Sigmoid colon (tissue), 7 donors: ENCODE results near the gene JPH4. TPM values are rescaled to one million over a fixed set of nuclear protein-coding genes. Genes with fewer than 3 reads are reported as not detected.

Experiments
- DNase-seq: peaks from one replicate; pipeline ENCODE4 v3.0.0-alpha.2; 2019
- H3K27ac ChIP-seq, 4 donors: fragments of 200-600 bp; sonication (generic); one replicate each; pipeline ENCODE4 v1.5.1; 2016 to 2019; ENCODE audit warnings: mild to moderate bottlenecking in 1 of 4
- H3K27me3 ChIP-seq, 3 donors: fragments of 200-600 bp; sonication (generic); one replicate each; pipeline ENCODE4 v1.5.1; 2019; ENCODE audit warnings: mild to moderate bottlenecking in 1 of 3
- H3K36me3 ChIP-seq, 4 donors: fragments of 200-600 bp; sonication (generic); one replicate each; pipeline ENCODE4 v1.5.1; 2016 to 2019
- H3K4me1 ChIP-seq, 4 donors: fragments of 200-600 bp; sonication (generic); one replicate each; pipeline ENCODE4 v1.5.1; 2017 to 2019
- H3K4me3 ChIP-seq, 4 donors: fragments of 200-600 bp; sonication (generic); one replicate each; pipeline ENCODE4 v1.5.1; 2017 to 2019; ENCODE audit warnings: mild to moderate bottlenecking in 2 of 4, moderate library complexity in 1 of 4
- H3K9me3 ChIP-seq, 4 donors: fragments of 200-600 bp in 3 of 4; sonication (generic) in 3 of 4; one replicate each; pipeline versions ENCODE4 v1.5.1 to v1.6.1; 2013 to 2019
- CTCF ChIP-seq, 4 experiments: fragments of 450-650 bp in 3 of 4; fragments of 200-600 bp in 1 of 4; IDR thresholded peaks; one replicate each; pipeline ENCODE4 v1.5.1; 2016 to 2019; ENCODE audit warnings: antibody characterized with exemption in 4 of 4, mild to moderate bottlenecking in 3 of 4, moderate library complexity in 2 of 4
- EP300 ChIP-seq, 4 donors: sonication (generic); formaldehyde crosslinking; IDR thresholded peaks; one replicate each; pipeline ENCODE4 v1.6.1; 2017; ENCODE audit warnings: antibody characterized with exemption in 4 of 4
- POLR2A ChIP-seq, 2 donors: fragments of 450-650 bp; IDR thresholded peaks; one replicate each; pipeline ENCODE4 v1.6.1; 2016; ENCODE audit warnings: antibody characterized with exemption in 2 of 2, mild to moderate bottlenecking in 2 of 2, moderate library complexity in 2 of 2
- POLR2AphosphoS5 ChIP-seq, 4 donors: sonication (generic); formaldehyde crosslinking; IDR thresholded peaks; one replicate each; pipeline ENCODE4 v1.6.1; 2017; ENCODE audit warnings: antibody characterized with exemption in 4 of 4
- WGBS, 2 donors: extraction: QIAGEN DNeasy Blood & Tissue Kit; methylation state at CpG; one replicate each; pipeline ENCODE4 v1.1.7; 2013; 5-methylcytosine and 5-hydroxymethylcytosine counted together
- intact Hi-C: fragments of 100-400 bp; cut with DNase I; formaldehyde crosslinking; loops from one replicate; pipeline ENCODE4 v1.15.1; 2023
- polyA plus RNA-seq, 3 donors: library from polyadenylated mRNA; stranded (reverse); fragments of 200-250 nt; gene quantifications; one replicate each; pipeline ENCODE4 v1.2.3, GENCODE V29; 2013
- total RNA-seq, 4 donors: library from RNA; depleted of rRNA; stranded (reverse); fragments of >200 nt; gene quantifications; one replicate each; pipeline ENCODE4 v1.1.0, GENCODE V29; 2016
- donor health status: healthy with polysubstance abuse.
- donor health status: Bipolar disorder and iron deficiency.
- donor health status: healthy.

JPH4 gene
- total and polyA plus RNA-seq, 7 donors = 0.60 to 3.0 (median 1.6) TPM; not detected in 1

- intact Hi-C loops = no loop called here
- Histone ChIP-seq H3K27ac (no peak overlapping the region), H3K4me3 (no peak overlapping the region), H3K27me3 (peaks cover 0 to 38% (median 14%) of the 10 kb centered on the region in 3 donors), H3K4me1 (peaks cover 0 to 19% (median 10%) of the 10 kb centered on the region in 4 donors), H3K9me3 (no peaks in the 10 kb centered on the region), H3K36me3 (no peaks in the 10 kb centered on the region)
- peak; percentile 32 for DNase-seq
- TF ChIP-seq CTCF (IDR thresholded peaks at IDR 0.05) (no peak), EP300 (IDR thresholded peaks at IDR 0.05) (no peak), POLR2AphosphoS5 (IDR thresholded peaks at IDR 0.05) (no peak), POLR2A (IDR thresholded peaks at IDR 0.05) (no peak)
- WGBS, 2 donors = 78% methylated on average over 7 of the region's 7 CpGs
Observed at GRCh38 chr14:23569443-23570151, 9.0 kb downstream of the JPH4 start.

- H3K27ac ChIP-seq = no peak overlapping the region
- TF ChIP-seq POLR2A (IDR thresholded peaks at IDR 0.05) = no peak
- no peak for TF ChIP-seq POLR2AphosphoS5 (IDR thresholded peaks at IDR 0.05)
- TF ChIP-seq CTCF (IDR thresholded peaks at IDR 0.05) = no peak
- TF ChIP-seq EP300 (IDR thresholded peaks at IDR 0.05) = no peak
- 68% methylated on average over 6 of the region's 6 CpGs for WGBS, 2 donors
- peaks cover 0 to 30% (median 7%) of the 10 kb centered on the region in 3 donors for H3K27me3 ChIP-seq
- peaks cover 0 to 19% (median 10%) of the 10 kb centered on the region in 4 donors for H3K4me1 ChIP-seq
- H3K36me3 ChIP-seq = no peaks in the 10 kb centered on the region
- peak; percentile 50 for DNase-seq
- intact Hi-C loops = no loop called here
- H3K4me3 ChIP-seq = no peak overlapping the region
- no peaks in the 10 kb centered on the region for H3K9me3 ChIP-seq
Observed at GRCh38 chr14:23568600-23569331, 9.8 kb downstream of the JPH4 start.

GRCh38 chr14:23568021-23568599 lies 10.5 kb downstream of the JPH4 start:
- Histone ChIP-seq H3K4me1 (peaks cover 0 to 19% (median 10%) of the 10 kb centered on the region in 4 donors), H3K36me3 (no peaks in the 10 kb centered on the region), H3K4me3 (peak overlapping the region; percentile 50 to 68 (median 60)), H3K27me3 (peaks cover 0 to 23% (median 3%) of the 10 kb centered on the region in 3 donors), H3K9me3 (no peaks in the 10 kb centered on the region), H3K27ac (peak overlapping the region; percentile 62 to 73 (median 64))
- TF ChIP-seq EP300 (IDR thresholded peaks at IDR 0.05) (no peak), POLR2AphosphoS5 (IDR thresholded peaks at IDR 0.05) (no peak), CTCF (IDR thresholded peaks at IDR 0.05) (no peak), POLR2A (IDR thresholded peaks at IDR 0.05) (no peak)
- 66 to 75% methylated on average over 2 of the region's 2 CpGs for WGBS, 2 donors
- peak; percentile 60 for DNase-seq
- intact Hi-C loops = no loop called here

- H3K4me1 ChIP-seq = peaks cover 0 to 19% (median 10%) of the 10 kb centered on the region in 4 donors
- peak within 1 kb of the TSS; percentile 50 to 68 (median 60) for H3K4me3 ChIP-seq
- DNase-seq = peak; percentile 92
- intact Hi-C loops = no loop called here
- peak in 1 of 2 donors; percentile 55 for TF ChIP-seq POLR2A (IDR thresholded peaks at IDR 0.05)
- TF ChIP-seq CTCF (IDR thresholded peaks at IDR 0.05) = no peak
- no peak for TF ChIP-seq EP300 (IDR thresholded peaks at IDR 0.05)
- peak; percentile 8 to 63 (median 36) for TF ChIP-seq POLR2AphosphoS5 (IDR thresholded peaks at IDR 0.05)
- WGBS, 2 donors = 0 to 1% methylated on average over 53 of the region's 53 CpGs
- H3K27me3 ChIP-seq = peaks cover 0 to 17% (median 0%) of the 10 kb centered on the region in 3 donors
- no peaks in the 10 kb centered on the region for H3K9me3 ChIP-seq
- H3K36me3 ChIP-seq = no peaks in the 10 kb centered on the region
- H3K27ac ChIP-seq = peak within 1 kb of the TSS; percentile 62 to 73 (median 64)
Observed at GRCh38 chr14:23567186-23568020, 11.2 kb downstream of the JPH4 start, which contains the start of gene AP1G2. Gene AP1G2, minus strand, starts transcription at chr14:23567791. Its CDS starts 477 bp downstream, at chr14:23567314.
